ENCODE data around the gene TSC22D2.

DNA sequence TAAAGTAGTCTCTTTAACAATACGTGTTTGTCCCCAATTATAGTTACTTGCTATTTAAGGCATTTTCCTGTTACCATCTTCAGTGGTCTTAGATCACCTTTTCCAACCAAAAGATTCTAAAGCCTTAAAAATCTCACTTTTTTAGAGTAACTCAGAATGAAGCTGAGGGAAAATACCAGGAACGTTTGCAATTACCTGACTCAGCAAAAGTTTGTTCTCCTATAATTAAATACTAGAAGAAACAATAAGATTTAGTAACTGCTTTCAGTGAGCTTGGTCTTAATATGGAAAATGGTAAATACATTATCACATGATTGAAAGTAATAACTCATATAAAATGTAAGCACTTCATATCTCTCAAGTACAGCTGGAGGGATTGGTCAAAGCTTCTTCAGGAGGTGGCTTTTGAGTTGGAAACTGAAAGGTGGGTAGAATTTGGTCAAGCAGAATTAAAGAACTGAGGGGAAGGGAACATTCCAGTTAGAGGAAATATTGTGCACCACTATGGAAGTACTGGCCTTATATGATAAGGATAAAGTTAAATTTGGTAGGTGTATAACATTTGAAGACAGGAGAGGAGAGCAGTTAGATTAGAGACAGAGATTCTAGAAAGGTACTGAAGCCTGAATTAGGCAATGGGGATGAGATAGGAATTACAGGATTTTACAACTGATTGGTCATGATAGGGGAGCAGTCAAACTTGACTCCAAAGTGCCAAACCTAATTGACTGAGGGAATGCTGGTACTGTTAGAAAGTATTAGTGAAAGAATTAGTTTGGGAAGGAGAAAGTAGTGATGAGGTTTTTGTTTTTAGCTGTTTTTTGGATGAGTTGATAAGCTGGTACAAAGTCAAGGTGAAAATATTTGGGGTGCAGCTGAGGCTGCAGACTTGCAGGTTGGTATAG lies 21.9 kb downstream of the TSC22D2 start:
- TF ChIP-seq, protein P1, sequence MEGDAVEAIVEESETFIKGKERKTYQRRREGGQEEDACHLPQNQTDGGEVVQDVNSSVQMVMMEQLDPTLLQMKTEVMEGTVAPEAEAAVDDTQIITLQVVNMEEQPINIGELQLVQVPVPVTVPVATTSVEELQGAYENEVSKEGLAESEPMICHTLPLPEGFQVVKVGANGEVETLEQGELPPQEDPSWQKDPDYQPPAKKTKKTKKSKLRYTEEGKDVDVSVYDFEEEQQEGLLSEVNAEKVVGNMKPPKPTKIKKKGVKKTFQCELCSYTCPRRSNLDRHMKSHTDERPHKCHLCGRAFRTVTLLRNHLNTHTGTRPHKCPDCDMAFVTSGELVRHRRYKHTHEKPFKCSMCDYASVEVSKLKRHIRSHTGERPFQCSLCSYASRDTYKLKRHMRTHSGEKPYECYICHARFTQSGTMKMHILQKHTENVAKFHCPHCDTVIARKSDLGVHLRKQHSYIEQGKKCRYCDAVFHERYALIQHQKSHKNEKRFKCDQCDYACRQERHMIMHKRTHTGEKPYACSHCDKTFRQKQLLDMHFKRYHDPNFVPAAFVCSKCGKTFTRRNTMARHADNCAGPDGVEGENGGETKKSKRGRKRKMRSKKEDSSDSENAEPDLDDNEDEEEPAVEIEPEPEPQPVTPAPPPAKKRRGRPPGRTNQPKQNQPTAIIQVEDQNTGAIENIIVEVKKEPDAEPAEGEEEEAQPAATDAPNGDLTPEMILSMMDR (IDR thresholded peaks at IDR 0.05), result no peak
- no peak for TF ChIP-seq POLR2A (IDR thresholded peaks at IDR 0.05)

Data from right lobe of liver (tissue), 4 donors.